Anterior cingulate cortex (tissue), 58 donors: ENCODE results near the gene CDK14.

Experiments used
- DNase-seq, 58 donors: peaks; one replicate each; lab custom pipeline; 2025; lab: John Stamatoyannopoulos, UW

Gene CDK14

DNA sequence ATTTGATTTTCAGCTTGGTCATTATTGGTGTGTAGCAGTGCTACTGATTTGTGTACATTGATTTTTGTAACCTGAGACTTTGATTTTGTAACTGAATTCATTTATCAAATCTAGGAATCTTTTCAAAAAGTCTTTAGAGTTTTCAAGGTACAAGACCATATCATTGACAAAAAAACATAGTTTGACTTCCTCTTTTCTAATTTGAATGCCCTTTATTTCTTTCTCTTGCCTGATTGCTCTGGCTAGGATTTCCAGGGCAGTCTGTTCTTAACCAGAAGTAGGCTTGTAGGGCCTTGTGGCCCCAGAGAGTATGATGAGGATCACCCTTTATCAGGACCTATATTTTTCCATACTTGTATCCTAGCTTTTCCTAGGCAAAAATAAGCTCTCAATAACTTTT is 433.6 kb downstream of the CDK14 start:
- no peak for DNase-seq

DNA sequence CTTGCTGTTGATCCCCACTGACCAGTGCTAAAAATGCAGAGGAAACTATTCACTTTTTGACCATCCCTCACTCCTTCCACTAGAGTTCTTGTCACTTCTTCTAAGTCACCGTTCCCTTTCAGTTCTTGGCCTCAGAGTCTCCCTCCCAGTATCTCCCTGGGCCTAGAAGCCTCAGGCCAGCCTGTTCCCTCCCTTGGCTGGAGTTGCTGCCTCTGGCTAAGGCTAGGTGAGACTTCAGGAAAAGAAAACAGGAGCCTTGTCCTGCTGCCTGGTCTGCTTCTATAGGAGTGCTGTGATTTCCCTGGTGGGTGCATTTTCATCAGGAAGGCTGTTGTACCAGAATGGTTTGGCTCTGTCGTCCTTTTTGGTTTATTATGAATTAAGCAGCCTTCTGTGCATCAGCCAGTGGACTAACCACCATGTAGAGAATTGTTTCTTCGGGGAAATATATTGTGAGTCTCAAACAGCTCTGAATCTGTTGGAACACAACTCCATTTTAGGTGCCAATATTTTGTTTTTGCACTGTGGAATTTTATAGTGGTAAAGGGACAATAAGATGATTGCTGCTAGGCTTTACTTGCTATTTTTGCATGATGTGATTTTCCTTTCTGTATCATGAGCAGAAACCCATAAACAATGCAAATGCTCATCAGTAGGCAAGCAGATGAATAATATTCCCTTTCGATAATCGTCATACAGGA is 434.7 kb downstream of the CDK14 start:
- DNase-seq, result no peak

DNA sequence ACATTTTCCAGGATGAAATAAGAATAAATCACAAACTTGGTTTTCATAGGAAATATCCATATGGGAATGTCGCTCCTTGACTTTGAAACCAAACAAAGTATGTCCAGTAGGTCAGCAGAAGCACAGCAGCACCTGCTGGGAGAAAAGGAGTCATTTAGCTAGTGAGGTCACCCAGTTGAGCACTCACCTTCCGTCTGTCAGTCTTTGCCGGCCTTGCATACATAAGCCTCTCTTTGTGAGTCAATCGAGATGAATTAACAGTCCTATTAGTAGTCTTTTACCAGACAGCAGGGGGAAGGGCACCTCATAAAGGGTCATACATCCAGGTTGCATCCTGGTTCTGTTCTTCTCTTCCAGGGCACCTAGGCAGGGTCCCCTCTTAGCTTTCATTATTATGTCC is 435.6 kb downstream of the CDK14 start:
- no peak for DNase-seq

DNA sequence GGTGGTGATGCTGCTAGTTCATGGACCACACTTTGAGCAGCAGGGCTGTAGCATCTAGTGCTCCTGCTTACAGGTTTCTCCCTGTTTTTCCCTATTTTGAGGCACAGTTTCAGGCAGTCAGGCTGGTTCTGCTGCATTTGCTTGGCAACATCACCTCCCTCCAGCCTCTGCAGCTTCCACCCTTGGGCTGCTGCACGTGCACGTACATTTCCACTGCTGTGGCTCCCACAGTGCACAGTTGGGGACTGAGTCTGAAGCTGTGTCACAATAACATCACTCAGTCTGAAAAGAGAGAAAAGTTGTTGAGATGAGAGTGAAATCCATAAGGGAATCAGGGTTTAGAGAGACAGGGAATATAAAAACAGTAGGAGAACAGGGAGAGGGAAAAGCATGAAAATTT is 437.5 kb downstream of the CDK14 start:
- peak in 17 of 58 donors; percentile 1 to 46 (median 17) for DNase-seq

DNA sequence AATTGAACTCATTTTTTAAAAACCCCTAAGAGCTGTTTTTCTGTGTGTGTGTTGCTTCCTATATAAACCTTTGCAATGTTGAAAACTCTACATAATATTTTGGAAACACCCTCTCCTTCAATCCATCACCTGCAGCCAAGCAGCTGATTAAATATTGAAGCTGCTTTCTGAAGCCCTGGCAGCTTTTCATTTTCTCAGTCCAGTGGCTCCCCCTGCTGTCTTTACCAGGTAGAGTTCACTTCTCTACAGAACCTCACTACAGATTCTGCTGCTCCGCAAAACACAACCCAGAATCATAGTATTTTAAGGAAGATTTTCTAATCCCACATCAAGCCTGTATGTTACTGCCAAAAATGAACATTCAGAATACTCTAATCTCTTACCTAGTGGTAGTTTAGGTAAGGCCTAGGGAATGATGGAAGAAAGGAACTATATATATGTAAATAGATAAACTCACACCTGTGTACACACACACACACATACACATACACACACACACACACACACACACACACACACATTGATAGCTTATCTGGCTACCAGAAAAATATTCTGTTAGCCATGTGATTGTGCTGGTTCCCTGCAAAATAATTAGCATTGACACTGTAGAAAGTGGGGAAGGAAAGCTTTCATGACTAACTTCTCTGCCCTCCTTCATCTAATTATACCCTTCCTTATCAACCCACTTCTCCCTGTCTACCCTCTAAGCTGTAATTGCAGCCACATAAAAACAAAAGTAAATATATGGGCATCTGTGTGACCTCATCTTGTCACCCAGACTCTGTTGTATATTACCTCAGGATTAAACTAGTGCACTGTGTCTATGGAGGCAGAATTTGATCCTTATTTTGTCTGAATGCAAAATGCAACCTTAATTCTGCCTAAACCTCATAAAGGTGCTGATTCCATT is 438.6 kb downstream of the CDK14 start:
- DNase-seq, result peak in 39 of 58 donors; percentile 1 to 78 (median 27)

DNA sequence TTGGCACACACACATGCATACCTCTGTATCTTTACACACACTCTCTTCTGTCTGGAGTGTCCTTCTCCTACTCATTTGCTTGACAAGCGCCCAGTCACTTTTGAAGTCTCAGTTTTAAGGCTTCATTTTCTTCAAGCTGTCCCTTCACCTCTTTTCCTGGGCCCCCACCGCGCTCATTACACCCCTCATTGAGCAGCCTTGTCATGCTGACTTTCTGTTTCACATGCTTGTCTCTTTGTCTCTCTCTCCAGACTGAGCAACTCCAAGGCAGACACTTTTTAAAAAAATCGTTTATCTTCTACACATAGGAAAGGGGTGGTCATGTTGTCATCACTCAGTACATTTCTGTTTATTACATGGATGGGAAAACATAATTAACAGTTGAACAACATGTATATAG is 442.9 kb downstream of the CDK14 start:
- no peak for DNase-seq

DNA sequence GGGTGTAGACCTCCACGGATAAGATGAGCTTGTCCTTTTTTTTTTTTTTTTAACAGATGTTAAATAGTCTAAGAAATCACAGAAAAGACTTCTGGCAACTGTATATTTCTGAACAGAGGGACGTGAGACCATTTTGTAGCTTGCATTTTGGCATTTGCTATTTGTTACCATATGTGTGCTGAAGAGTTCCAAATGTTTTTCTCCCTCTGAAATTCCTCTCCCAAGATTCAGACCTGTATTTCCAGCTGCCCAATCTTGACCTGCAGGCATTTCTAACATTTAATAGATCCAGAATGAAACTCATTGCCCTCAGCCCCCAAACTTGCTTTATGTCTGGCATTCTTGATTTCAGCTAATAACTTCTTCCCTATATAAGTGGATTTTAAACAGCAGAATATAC is 445.0 kb downstream of the CDK14 start:
- peak in 1 of 58 donors; percentile 1 for DNase-seq

DNA sequence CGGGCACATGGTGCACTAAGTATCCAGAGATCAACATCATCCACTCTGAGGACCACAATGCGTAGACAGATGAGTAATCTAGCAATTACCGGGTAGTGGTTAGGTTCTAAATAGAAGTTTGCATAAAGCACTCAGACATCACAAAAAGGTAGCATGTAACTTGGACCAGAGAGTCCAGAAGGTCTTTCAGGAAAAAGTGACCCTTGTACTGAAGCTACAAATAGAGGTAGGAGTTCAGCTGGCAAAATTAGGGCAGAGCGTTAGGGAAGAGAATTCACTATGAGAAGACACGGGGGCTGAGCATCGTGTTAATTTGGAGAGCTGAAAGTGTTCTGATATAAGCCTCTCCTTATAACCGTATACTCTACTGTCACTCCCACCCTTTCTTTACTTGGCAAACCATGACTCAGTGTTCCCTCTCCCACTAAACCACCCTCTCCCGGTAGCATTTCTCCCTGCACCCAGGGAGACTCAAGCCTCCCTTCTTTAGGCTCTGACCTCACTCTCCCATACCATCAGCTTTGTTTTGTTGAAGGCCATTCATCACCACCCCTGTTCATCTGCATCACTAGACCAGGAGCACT is 445.9 kb downstream of the CDK14 start:
- DNase-seq, result peak in 5 of 58 donors; percentile 5 to 36 (median 12)

DNA sequence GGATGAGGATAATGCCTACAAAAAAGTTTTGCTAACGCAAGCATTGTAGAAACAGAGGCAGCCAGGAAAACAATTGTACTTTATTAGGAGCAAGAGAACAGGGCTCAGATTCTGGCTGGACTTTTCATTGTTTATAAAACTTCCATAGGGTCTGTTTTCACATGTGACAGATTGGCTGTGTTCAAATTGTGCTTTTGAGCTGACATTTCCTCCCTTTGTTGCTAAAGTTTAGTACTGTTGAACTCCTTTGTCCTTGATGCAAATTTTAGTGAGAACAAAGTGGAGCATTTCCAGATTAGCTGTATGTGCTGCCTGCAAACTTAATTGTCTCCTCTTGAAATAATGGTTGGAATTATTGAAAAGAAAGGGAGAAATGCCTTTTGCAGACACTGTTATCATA is 447.1 kb downstream of the CDK14 start:
- no peak for DNase-seq

DNA sequence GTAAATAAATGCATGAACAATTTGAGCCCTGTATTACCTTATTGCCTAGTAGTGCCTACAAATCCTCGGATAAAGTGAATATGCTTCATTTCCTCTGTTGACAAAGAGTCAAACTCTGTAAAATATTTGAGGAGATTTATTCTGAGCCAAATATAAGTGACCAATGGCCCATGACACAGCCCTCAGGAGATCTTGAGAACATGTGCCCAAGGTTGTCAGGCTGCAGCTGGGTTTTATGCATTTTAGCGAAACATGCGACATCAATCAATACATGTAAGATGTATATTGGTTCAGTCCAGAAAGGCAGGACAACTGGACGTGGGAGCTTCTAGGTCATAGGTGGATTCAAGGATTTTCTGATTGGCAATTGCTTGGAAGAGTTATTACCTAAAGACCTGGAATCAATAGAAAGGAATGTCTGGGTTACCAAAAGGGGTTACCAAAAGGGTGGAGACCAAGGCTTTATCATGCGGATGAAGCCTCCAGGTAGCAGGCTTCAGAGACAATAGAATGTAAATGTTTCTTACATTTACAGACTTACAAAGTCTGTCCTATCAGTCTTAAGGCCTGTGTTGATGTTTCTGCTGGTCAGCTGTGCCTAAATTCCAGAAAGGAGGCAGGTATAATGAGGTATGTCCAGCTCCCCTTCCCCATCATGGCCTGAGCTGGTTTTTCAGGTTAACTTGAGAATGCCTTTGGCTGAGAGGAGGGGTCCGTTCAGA is 448.0 kb downstream of the CDK14 start:
- DNase-seq, result no peak

DNA sequence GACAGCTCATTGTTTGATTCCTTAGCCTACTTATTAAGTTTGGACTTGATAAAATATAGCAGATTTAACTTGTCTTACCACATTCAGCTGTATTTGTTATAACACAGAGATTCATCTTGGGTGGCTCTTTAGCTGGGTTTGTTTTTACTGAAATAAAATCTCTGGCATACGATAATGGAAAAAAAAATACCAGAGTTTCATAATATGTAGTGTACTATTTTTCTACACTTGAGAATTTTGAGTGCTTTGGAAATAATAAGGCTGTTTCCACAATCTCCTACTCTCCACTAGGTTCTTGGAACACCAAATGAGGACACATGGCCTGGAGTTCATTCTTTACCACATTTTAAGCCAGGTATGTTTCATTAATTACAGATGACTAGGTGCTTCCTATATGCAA is 449.5 kb downstream of the CDK14 start:
- no peak for DNase-seq

DNA sequence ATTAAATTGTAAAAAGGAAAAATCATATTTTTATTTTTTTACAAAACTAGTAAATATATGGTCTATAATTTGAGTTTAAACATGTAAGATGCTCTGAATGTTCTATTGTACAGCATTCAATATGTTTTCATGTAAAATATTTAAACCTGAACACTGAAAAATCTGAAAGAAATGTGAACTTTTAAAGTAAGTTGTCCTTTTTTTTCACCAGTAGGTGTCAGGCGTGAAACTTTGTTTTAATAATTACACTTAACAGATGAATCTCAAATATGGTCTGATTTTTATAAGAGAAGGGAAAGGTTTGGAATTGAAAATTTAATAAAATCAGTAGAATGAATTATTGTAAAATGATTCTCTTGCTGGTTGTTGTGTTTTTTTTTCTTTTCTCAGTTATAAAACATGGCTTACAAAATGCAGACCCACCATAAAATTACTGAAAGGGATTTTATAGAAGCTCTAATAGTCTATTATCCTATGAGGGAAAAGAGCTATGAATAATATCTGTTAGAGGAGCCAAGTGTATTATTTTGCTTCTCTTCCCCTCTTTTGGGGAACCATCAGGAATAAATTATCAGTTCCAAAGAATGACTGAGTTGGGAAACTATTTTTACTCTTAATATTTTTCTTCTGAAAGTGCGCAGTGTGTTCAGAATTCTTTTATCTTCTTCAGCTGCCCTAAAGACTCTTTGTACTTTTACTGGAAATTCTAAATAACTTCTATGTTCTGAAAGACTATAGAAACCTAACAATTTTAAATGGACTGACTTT is 450.4 kb downstream of the CDK14 start:
- no peak for DNase-seq

DNA sequence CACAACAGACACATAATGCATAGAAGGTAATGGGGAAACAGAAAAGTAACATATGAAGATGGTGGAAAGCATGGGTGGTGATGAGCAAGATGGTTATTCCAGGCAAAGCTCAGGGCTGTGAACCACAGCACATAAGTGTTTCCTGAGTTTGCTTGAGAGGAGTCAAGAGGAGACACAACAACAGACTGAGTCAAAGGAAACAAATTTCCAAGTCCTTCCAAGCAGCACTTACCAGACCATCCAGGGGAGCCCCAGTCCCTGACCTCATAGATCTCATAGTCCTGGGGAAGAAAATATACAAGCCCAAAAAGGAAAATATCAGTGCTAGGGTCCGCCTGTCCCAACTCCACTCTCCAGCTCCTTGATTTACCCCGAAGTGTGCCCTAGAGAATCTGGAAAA is 451.5 kb downstream of the CDK14 start:
- DNase-seq, result no peak

DNA sequence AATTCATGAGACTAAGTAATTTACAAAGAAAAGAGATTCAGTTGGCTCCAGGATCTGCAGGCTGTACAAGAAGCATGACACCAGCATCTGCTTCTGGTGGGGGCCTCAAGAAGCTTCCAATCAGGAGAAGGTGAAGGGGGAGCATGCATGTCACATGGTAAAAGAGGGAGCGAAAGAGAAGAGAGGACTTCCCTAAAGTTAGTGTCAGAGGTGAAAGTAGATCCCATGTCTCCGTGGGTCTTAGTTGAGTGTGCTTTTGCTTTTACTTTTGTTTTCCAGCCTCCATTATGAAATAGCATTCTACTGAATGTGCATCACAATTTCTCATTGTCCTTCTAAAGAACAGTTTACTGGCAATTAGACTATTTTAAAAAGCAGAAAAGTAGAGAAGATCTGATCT is 454.6 kb downstream of the CDK14 start:
- DNase-seq, result no peak

DNA sequence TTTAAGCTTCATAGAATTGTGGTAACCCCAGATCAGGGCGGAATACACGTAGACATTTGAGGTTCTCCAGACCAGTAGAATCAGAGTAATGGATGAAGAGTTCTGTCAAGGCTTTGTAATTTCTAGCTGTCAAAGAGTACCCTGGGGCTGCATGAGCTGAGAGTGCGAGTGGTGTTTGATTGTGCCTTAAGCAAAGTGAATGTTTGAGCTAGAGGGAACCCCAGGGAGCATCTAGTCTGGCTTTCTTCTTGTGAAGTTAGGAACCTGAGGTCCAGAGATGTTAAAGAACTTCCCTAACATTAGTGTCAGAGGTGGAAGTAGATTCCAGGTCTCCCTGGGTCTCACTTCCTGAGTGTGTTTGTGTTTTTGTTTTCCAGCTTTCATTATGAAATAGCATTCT is 455.8 kb downstream of the CDK14 start:
- DNase-seq, result no peak

DNA sequence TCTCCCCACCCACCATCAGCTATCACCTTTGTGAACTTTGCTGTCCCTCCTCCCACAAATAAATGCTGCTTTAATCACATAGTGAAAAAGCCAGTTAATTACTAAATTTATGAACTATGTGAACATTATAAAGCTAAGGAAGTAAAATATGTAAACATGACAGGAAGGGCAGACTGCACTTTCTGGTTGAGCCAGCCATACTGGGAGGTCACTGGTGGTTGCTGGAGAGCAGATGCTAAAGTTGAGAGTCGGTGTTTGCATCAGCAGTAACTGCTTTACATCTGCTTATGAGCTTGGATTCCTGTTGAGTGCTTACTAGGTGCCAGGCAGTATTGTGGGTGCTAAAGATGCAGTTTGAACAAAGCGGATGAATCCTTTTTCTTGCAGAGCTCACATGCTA is 458.3 kb downstream of the CDK14 start:
- DNase-seq, result no peak

DNA sequence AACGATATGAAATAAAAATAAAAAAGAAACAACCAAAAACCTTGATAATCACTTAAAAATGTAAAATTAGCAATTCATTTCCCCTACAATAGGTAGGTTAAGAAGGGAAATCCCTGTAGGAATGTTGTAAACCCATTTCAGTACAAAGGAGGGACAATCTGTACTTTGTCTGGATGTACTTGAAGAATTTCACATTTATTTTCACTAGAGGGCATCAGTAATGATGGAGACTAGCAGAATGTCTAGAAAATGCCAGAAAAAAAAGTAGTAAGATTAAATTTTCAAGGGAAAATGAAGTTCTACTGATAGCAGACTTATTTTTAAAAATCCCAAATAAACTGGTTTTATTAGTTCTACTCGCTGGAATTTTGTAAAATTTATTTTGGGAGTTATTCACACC is 459.1 kb downstream of the CDK14 start:
- no peak for DNase-seq

DNA sequence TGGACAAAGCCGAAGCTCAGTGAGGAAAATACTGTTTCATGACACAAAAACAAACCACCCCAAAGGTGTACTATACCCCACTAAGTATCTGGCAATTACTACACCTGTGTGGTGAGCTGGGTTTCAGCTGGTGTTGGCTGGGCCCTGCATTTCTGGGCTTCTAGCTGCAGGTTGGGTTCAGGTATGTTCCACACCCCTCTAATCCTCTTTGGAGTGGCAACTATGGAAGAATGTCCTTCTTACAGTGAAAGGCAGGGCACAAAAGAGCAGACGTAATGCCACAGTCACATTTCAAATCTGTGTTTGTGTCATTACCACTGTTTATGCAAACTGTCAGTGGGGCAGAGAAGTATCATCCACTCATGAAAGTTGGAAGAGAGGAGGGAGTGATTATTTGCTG is 466.6 kb downstream of the CDK14 start:
- no peak for DNase-seq

DNA sequence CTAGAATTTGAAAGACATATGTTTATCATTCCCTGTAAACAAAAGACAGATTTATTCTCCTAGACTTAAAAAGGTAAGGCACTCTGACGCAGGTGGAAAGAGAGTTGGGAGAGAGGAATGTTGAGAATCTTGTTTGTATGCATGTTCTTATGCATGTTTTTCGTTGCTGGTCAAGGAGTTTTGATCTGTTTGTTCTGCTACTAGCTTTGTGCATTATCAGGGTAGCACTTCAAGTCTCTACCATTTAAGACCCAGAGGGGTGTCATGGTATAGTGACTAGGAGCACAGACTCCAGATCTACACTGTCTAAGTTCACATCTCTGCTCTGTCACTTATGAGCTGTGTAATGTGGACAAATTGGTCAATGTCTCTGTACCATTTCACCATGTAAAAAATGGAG is 467.9 kb downstream of the CDK14 start:
- no peak for DNase-seq

DNA sequence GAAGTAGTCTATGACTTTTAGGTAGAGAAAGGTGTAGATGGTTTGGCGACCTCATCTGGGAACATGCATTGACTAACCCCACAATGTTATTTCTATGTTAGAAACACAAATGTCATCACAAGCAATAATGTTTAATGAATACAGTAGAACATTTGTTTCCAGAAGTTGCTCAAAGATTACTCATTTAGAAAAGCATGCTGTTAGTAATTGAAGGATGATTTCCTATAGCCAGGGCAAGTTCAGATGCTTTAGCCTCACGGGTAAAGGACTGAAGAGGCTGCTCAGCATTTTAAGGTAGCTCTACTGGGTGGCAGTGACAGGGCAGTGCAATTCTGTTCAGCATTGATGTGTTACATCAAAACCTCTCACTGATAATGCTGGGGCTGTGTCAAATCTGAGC is 468.8 kb downstream of the CDK14 start:
- DNase-seq, result no peak
